T-helper 17 cell (primary cell): Measurements from ENCODE around the gene HDAC4. TPM values are rescaled to one million over a fixed set of nuclear protein-coding genes. Genes with fewer than 3 reads are reported as not detected.

Source experiments
- ATAC-seq: fragments of 150-1000 bp; cut with Tn5 transposase; 2 replicates; pipeline ENCODE4 v1.10.0; 2021; ENCODE audit warnings: mild to moderate bottlenecking, moderate library complexity
- DNase-seq, 3 donors: peaks; one replicate each; pipeline versions ENCODE4 v3.0.0 to v3.0.0-alpha.2; 2020 to 2021
- H3K9me3 ChIP-seq: one replicate; pipeline ENCODE4 v1.7.0; 2013; ENCODE audit warnings: low read length, mild to moderate bottlenecking; ENCODE audit not compliant: control insufficient read depth, poor library complexity, severe bottlenecking
- H3K27ac Mint-ChIP-seq: one replicate; pipeline ENCODE4 v1.8.0; 2022; ENCODE audit warnings: mild to moderate bottlenecking, moderate library complexity, mixed read lengths
- H3K27me3 Mint-ChIP-seq: one replicate; pipeline ENCODE4 v1.8.0; 2022; ENCODE audit warnings: mixed read lengths
- H3K36me3 Mint-ChIP-seq: one replicate; pipeline ENCODE4 v1.8.0; 2022; ENCODE audit warnings: low read depth, mixed read lengths
- H3K4me1 Mint-ChIP-seq: one replicate; pipeline ENCODE4 v1.8.0; 2022; ENCODE audit warnings: mild to moderate bottlenecking, mixed read lengths
- H3K4me3 Mint-ChIP-seq: one replicate; pipeline ENCODE4 v1.8.0; 2022; ENCODE audit warnings: mild to moderate bottlenecking, moderate library complexity, mixed read lengths
- total RNA-seq, 4 donors: library from RNA in 2 of 4; stranded (reverse) in 2 of 4; gene quantifications; one replicate each; pipeline ENCODE4 v1.2.3 and lab custom pipeline; 2022 to 2026

The HDAC4 gene
- total RNA-seq, 2 donors from 2014 or later: 78.9 to 79.0 TPM

DNA sequence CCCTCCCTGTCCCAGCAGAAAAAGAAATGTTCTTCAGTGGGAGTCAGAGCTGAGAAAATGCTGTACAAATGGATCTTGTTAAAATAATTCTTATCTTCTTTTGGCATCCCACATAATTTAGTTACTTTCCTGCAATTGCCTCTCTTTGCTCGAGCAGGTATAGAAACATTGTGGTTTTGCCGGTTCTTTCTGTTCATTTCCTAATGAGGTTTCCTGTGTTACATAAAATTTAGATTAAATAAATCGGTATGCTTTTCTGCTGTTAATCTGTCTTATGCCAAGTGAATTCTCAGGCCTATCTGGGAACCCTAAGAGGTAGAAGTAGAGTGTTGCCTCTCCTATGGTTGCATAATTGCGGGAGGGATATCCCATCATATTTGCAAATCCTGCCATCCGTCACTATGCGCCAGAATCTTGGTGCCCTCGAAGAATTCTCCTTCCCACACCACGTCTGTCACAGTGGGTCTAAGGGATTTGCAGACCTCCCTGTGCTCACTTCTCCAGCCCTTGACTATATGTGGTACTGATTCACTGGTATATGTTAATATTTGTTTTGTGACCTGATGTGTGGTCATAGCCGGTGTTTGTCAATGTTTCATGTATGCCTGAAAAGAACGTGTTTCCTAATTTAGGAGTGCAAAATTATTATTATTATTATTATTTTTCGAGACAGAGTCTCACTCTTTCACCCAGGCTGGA, 12.2 kb upstream of the HDAC4 start:
- peaks cover 25% of the 10 kb centered on the region for H3K4me1 Mint-ChIP-seq
- peak overlapping the region; percentile 64 for H3K27ac Mint-ChIP-seq
- no peaks in the 10 kb centered on the region for H3K9me3 ChIP-seq
- H3K36me3 Mint-ChIP-seq: peaks cover 6% of the 10 kb centered on the region
- ATAC-seq (peak; percentile 39), DNase-seq (no peak)
- H3K27me3 Mint-ChIP-seq: no peaks in the 10 kb centered on the region
- H3K4me3 Mint-ChIP-seq: peak overlapping the region; percentile 61

DNA sequence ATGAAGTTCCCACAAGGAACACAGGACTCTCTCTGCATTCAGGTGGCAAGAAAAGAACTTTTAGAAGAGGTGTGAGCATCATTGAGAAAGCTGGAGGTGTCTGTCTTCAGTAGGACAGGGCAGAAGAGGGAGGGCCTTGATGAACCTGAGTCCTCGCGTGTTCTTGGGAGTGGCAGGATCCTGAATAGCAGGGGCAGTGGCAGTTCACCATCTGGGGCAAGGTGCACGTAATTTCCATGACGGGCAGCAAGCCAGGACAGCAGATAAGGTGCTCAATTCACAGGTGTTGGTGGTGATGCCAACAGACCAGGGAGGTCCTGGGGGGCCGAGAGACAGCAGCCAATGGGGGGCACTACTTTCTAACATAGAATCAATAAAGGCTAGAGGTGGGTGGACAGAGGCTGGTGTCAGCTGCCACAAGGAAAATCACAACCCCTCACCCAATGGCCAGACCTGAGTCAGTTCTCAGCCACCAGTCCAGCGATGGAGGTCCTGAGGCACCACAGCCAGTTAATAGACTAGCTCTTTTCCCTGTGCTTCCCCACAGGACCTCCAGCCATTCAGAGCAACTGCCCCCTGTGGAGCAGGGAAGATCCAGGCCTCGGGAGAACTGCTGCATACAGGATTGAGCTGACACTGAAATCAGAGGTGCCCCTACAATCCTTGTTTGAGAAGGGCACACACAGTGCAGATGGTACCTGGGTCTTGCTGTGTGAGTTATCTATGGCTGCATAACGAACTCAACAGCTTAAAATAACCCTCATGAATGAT, 10.9 kb upstream of the HDAC4 start:
- no peaks in the 10 kb centered on the region for H3K9me3 ChIP-seq
- Mint-ChIP-seq H3K27me3 (no peaks in the 10 kb centered on the region), H3K4me1 (peaks cover 25% of the 10 kb centered on the region), H3K36me3 (peaks cover 6% of the 10 kb centered on the region), H3K4me3 (no peak overlapping the region), H3K27ac (peak overlapping the region; percentile 64)
- ATAC-seq (no peak), DNase-seq (no peak)

DNA sequence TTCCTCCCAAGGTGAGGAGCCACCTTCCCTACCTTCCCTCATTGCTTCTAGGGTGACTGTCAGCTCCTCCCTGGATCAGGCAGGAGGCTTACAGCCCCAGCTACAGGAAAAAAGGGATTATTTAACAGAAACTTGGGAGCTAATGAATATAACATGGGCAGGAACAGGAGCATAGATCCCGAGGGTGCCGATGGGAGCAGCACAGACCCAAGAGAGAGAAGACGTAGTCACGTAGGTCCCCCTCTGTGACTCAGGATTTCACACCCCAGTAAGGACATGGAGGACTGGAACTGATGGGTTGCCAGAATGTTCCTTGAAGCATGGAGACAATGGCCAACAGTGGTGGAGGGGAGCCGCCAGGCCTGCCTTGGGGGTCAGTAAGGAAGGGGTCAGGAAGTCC, 10.3 kb upstream of the HDAC4 start:
- H3K4me3 Mint-ChIP-seq: no peak overlapping the region
- no peaks in the 10 kb centered on the region for H3K27me3 Mint-ChIP-seq
- peaks cover 25% of the 10 kb centered on the region for H3K4me1 Mint-ChIP-seq
- H3K36me3 Mint-ChIP-seq: peaks cover 3% of the 10 kb centered on the region
- ATAC-seq: no peak
- no peak overlapping the region for H3K27ac Mint-ChIP-seq
- no peak for DNase-seq
- H3K9me3 ChIP-seq: no peaks in the 10 kb centered on the region

DNA sequence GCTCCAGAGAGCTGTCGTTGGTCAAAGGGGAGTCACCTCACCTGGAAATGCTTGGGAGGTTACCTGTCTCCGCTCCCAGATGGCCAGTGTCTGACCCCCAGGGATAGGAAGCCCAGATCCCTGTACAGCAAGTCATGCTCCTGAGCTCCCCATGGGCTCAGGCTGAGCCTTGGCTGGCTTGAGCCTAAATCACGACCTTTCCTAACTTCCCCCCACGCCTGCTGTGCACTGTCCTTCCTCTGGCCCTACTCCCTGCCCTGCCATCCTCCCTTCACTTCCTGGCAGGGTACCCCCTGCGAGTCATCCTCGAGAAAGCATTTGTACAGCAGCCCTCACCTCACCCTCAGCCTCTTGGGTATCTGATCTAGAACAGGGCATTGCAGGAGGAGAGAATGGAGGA, 9.2 kb upstream of the HDAC4 start:
- DNase-seq: no peak
- no peak overlapping the region for H3K4me3 Mint-ChIP-seq
- peaks cover 25% of the 10 kb centered on the region for H3K4me1 Mint-ChIP-seq
- H3K27me3 Mint-ChIP-seq: no peaks in the 10 kb centered on the region
- no peaks in the 10 kb centered on the region for H3K9me3 ChIP-seq
- no peak for ATAC-seq
- H3K27ac Mint-ChIP-seq: peak overlapping the region; percentile 45
- H3K36me3 Mint-ChIP-seq: peaks cover 3% of the 10 kb centered on the region

DNA sequence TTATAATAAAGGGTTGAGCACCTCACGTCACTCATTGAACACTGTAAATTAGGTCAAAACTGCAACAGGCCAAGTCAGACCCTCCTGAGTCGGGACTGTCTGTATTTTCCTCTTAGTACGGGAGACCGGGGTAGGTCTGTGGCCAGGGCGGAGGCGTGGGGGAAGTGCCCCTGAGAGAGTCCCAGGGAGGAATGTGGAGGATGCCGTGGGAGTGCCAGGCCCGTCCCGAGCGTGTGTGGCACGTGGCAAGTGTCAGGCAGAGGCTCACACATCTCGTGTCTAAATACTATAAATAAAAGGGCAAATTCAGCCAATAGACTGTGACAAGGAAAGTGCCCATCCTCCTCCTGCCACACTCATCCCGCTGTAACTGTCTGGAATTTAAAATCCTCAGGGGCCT, 6.3 kb upstream of the HDAC4 start:
- no peak overlapping the region for H3K27ac Mint-ChIP-seq
- no peak overlapping the region for H3K4me3 Mint-ChIP-seq
- peaks cover 16% of the 10 kb centered on the region for H3K4me1 Mint-ChIP-seq

DNA sequence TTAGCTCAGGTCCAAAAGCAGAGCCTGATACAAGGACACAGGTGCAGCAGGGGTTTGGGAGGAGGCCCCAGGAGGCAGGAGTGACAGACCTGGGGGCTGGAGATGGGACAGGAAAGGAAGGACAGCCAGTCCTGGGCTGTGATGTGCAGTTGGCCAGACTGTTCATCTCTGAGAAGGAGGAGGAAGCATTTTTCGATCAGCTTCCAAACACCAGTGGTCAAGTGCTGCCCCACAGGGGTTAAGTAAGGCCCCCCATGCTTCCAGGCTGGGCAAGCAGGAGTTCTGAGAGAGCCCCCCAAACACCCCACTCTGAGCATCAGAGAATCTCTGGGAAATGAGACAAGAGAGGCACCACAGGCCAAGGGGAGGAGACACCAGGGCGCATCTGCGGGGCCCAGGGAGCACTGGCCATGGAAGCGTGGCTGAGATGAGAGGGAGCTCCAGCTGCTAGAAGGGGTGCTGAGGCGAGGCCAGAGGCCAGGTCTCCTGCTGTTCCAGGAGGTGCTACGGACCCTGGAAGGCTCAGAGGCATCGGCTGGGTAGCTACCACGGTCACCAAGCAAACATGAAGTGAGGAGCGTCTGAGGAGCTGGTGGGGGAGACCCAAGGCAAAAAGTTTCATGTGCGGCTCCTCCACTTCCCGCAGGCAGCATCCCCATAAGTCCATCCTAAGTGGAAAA, 5.6 kb upstream of the HDAC4 start:
- no peak overlapping the region for H3K27ac Mint-ChIP-seq
- DNase-seq (no peak), ATAC-seq (no peak)
- peaks cover 16% of the 10 kb centered on the region for H3K4me1 Mint-ChIP-seq
- peaks cover 3% of the 10 kb centered on the region for H3K36me3 Mint-ChIP-seq
- no peak overlapping the region for H3K4me3 Mint-ChIP-seq
- H3K9me3 ChIP-seq: no peaks in the 10 kb centered on the region
- H3K27me3 Mint-ChIP-seq: no peaks in the 10 kb centered on the region

More for the DNA sequence above, 6.3 kb upstream of the HDAC4 start:
- Mint-ChIP-seq H3K36me3 (peaks cover 3% of the 10 kb centered on the region), H3K27me3 (no peaks in the 10 kb centered on the region)
- ATAC-seq (no peak), DNase-seq (no peak)
- no peaks in the 10 kb centered on the region for H3K9me3 ChIP-seq

DNA sequence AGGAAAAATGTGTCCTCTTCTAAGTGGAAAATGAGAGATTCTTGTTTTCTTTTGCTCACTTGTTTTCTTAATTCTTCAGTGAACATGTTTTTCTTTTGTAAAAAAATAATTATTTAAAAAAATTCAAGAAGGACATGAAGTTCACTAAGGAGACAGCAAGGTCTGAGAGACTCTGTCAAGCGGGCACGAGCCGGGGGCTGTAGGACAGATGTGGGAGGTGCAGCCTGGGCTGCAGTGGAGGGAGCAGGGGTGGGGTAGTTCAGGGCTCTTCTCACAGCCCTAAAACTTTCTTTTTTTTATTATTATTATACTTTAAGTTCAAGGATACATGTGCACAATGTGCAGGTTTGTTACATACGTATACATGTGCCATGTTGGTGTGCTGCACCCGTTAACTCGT, 4.3 kb upstream of the HDAC4 start:
- ATAC-seq: no peak

DNA sequence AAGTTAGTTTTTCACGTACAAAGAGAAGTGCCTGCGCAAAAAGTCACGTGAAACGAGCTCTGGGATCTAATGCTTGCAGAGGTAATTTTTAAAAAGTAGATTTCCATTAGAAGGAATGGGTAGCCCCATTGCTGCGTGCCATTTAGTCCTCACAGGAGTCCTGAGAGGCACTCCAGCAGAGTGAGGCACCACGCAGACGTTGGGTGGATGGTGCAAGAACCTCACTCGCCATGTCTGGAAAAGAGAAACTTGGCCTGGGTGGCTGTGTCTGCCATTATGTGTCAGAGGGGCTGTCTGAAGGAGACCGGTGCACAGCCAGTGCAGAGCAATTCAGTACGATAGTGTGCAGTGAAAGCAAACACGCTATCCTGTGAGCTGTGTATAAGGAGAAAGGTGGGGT, 1.8 kb upstream of the HDAC4 start:
- Mint-ChIP-seq H3K4me1 (peaks cover 16% of the 10 kb centered on the region), H3K27me3 (no peaks in the 10 kb centered on the region), H3K4me3 (peak overlapping the region; percentile 92), H3K36me3 (no peaks in the 10 kb centered on the region), H3K27ac (peak overlapping the region; percentile 95)
- DNase-seq: no peak
- no peak for ATAC-seq
- H3K9me3 ChIP-seq: no peaks in the 10 kb centered on the region

More for the DNA sequence above, 4.3 kb upstream of the HDAC4 start:
- no peaks in the 10 kb centered on the region for H3K9me3 ChIP-seq
- DNase-seq: no peak
- Mint-ChIP-seq H3K4me3 (no peak overlapping the region), H3K27me3 (no peaks in the 10 kb centered on the region), H3K27ac (no peak overlapping the region), H3K36me3 (peaks cover 3% of the 10 kb centered on the region), H3K4me1 (peaks cover 8% of the 10 kb centered on the region)

DNA sequence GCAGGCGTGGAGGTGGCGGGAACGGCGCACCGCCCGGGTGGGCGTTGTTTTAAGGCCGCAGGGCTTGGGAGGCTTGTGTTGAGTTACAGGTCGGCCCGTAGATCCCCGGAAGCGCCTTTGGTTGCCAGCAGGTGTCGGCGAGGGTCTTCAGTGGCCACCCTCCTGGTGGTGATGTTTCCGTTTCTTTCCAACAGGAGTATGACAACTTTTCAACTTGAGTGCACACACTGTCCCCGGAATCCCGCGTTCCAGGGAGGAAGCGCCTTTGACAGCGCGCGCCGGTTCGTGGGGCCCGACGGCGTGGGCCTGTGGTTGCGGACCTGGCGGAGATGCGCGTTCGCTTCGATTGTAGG, 1.0 kb upstream of the HDAC4 start:
- DNase-seq (peak in 1 of 3 donors; percentile 25), ATAC-seq (no peak)
- H3K27me3 Mint-ChIP-seq: no peaks in the 10 kb centered on the region
- H3K36me3 Mint-ChIP-seq: no peaks in the 10 kb centered on the region
- H3K9me3 ChIP-seq: no peaks in the 10 kb centered on the region
- H3K27ac Mint-ChIP-seq: peak overlapping the region; percentile 95
- H3K4me1 Mint-ChIP-seq: peaks cover 18% of the 10 kb centered on the region
- H3K4me3 Mint-ChIP-seq: peak overlapping the region; percentile 92

DNA sequence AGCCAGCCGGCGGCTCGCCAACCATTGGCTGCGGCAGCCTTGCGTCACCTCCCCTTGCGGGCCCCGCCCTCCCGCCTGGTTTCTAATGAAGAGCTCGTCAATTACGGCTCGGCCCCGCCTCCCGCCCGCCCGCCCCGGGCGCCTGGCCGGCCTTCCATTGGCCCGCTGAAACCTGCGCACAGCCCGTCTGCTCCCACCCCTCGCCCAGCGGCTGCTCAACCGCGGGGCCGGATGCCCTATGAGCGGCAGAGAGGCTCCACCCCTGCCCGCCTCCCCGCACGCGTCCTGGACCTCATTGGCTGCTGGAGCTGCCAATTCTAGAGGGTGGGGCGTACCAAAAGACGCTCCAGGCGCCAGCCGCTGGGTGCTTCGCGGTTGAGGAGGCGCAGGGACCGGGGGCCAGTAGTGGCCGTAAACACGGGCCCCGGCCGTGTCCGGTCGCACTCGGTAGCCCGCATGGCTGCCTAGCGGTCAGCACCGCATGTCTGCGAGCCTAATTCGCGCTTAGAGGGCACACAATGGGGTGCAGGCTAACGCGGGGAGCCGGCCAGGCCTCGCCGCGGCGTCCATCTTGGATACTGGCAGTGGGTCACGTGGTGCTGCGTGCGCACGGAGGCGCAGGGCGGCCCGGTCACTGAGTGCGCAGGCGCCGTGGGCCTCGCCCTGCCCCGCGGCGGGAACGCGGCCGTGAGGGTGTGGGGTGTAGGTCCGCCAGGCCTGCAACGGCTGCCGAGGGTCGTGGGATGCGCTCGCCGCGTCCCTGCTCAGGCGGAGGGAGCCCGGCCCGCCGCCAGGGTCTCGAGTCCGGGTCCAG, 454 bp upstream of the HDAC4 start:
- peak overlapping the region; percentile 92 for H3K4me3 Mint-ChIP-seq
- H3K36me3 Mint-ChIP-seq: no peaks in the 10 kb centered on the region
- ATAC-seq: peak; percentile 90
- peak; percentile 99 to 100 (median 99) for DNase-seq
- peak overlapping the region; percentile 95 for H3K27ac Mint-ChIP-seq
- no peaks in the 10 kb centered on the region for H3K27me3 Mint-ChIP-seq
- H3K9me3 ChIP-seq: no peaks in the 10 kb centered on the region
- H3K4me1 Mint-ChIP-seq: peaks cover 20% of the 10 kb centered on the region

DNA sequence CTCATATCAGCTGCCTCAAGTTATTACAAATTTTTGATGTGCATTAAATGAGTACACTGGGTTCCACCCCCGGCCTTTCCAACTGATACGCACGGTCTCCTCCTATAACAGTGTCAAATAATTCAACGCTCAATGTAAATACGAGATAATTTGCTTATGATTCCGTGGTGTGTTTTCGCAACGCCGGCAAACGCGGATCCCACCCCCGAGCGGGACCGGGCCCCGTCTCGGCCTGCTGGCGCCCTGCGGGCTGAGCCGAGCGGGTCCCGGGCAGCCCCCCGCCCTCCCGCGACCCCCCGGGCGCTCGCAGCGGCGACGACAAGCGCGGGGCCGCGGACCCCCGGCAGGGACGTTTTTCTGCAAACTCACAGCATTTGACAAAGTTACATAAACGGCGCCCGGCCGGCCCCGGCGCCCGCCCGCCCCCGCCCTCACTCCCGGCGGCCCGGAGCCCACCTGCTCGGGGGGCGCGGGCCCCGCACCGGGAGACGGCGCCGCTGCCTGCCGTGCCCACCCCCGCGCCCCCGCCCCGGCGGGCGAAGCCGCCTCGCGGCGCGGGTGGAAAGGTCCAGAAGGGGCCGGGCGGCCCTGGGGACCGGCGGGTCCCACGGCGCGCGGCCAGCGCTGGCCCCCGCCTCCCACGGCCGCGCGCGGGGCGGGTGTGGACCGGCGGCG, 762 bp downstream of the HDAC4 start:
- Mint-ChIP-seq H3K36me3 (no peaks in the 10 kb centered on the region), H3K27ac (peak overlapping the region; percentile 92), H3K27me3 (no peaks in the 10 kb centered on the region), H3K4me3 (peak overlapping the region; percentile 94), H3K4me1 (peaks cover 22% of the 10 kb centered on the region)
- ATAC-seq (no peak), DNase-seq (no peak)
- H3K9me3 ChIP-seq: no peaks in the 10 kb centered on the region

DNA sequence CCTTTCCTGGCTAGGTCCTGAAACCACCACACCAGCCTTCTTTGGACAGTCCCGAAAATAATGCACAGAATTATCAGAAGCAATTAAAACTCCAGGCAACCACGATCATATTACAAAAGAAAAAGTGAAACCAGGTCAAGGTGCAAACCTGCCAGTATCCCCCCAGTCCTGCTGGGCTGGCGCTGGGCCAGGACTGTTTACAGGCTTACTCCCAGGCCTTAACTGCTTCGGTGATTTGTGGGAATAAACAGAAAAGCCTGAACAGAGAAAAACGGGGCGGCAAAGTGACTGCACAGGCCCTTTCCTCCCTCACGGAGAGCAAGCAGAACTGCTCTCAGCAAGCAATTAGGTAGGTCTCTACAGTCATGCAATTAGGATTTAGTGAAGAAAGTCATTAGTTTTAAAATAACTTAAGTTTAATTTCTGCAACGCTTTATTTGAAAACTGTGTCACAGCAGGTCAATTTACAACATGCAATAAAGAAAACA, 1.3 kb downstream of the HDAC4 start:
- ATAC-seq: no peak
- peak; percentile 7 to 32 (median 31) for DNase-seq
- peak overlapping the region; percentile 94 for H3K4me3 Mint-ChIP-seq
- H3K36me3 Mint-ChIP-seq: peaks cover 2% of the 10 kb centered on the region
- no peaks in the 10 kb centered on the region for H3K9me3 ChIP-seq
- no peaks in the 10 kb centered on the region for H3K27me3 Mint-ChIP-seq
- H3K4me1 Mint-ChIP-seq: peaks cover 27% of the 10 kb centered on the region
- H3K27ac Mint-ChIP-seq: peak overlapping the region; percentile 92
